HG03432 (cell line): ENCODE results near the gene ANAPC10.

Experiments
- ATAC-seq: cut with Tn5 transposase; IDR thresholded peaks from one replicate; pipeline ENCODE4 v1.9.1; 2021; ENCODE audit warnings: mild to moderate bottlenecking, moderate library complexity; ENCODE audit not compliant: unreplicated experiment

The ANAPC10 gene

DNA sequence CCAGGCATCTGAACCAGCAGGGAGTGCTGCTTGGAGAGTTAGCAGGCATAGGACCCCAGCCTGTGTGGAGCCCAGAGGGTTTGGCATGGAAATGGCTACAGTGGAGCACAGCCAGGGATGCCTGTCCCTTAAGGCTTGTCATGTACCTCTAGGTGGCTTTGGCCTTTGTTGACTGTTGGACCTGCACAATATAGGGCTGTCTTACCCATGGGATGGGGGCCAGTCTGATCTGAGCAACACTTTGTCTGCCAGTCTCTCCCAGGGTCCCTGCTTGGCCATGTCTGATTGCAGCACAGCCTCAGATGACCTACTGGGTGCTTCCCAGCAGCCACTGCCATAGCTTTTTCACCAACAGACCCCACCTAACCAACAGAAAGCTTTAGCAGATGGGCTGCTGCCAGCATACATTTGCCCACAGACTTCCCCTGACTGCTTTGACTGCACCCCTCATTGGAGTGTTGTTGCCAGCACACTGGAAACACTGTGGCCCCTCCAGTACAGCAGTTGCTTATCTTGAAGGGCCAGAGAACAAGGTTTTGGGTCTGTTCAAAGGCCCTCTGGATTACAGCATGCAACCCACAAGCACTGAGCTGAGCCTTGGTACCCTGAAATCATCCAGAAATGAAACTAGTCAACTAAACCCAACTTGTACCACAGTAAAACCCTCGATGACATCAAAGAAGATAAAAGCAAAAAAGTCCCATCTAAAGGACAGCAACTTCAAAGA, 22.1 kb downstream of the ANAPC10 start:
- ATAC-seq = peak; percentile 57

DNA sequence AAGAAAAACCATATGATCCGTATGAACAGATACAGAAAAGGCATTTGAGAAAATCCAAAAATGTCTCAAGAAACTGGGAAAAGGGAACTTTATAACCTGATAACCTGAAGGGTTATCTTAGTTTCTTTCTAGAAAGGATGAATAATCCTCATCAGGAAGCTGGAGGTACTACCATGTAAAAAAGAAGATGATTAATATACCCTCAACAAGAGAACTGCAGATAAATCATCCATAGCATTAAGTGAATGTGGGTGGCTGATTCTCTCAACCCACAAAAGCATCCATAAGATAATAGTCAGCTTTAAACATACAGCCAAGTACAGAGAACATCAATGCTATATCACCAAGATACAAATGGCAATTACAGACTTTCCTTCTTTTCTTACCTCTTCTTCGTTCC, 26.4 kb downstream of the ANAPC10 start:
- no peak for ATAC-seq

DNA sequence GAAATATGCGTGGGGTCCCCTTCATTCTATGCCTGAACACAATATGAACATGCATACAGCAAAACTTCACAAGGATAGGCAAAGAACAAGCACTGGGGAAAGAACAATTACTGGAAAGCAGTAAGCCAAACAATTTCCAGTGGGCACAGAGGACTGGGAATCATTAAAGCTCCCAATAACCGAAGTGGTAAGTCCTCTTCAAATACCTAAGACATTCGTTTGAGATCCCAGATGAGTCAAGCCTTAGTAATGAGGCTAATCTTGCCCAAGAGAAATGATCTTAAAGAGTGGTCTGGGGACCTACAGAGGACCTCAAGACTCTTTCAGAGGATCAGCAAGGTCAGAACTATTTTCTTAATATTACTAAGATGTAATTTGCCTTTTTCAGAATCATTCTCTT, 28.6 kb downstream of the ANAPC10 start:
- ATAC-seq = no peak

DNA sequence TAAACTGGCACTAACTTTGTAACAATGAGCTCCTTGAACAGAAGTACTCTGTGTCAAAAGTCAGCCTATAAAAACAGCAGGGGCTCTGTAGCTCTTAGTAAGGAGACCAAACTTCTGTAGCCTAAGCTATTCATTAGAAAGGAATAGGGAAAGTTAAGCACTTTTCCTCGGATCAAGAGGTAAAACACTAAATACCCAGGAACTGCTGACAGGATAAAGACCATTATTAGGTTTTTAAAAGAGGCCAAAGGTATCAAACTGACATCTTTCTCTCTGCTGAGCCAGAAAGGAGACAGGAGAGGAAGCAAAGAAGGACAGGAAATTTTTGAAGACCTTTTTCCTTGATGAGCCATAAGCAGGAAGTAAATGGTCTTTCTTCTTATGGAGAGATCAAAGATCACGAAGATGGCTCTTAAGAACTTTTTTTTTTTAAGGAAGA, 31.9 kb downstream of the ANAPC10 start:
- no peak for ATAC-seq

DNA sequence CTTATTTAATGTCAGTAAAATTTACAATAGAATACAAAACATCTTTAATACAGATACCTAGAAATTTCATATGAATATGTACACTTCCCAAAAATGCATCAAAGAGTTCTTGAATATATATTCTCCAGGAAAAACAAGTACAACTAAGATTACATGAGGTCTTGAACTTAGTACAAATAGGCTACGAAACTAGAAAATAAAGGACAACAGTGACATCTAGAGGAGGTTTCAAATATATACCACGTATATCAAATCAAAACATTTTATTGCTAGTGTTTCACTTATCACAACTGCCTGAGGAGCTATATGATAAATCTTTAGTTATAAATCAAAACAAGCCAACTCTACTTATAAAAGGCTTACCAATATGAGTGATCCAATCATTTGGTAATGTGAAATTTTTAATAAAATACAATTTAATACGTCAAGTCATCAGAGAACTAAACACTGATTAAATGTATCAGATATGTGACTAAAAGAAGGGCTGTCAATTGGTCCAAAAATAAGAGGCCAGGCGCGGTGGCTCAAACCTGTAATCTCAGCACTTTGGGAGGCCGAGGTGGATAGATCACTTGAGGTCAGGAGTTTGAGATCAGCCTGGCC, 36.6 kb downstream of the ANAPC10 start:
- peak; percentile 82 for ATAC-seq

DNA sequence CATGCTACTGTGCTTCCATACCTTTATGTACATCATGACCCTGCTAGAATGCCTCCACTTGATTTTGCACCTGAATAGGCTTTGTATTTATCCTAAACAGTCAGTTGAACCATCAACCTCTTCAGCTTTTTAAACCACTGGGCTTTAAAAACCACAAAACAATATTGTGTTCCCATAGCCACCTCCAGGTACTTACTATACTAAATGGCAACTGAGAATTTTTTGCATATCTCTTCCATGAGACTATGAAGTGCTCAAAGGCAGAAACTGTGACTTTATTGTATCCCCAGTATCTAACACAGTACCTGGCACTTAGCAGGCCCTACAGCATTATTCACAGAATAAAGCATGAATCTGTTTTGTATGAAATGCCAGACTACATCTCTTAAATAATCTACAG, 39.7 kb downstream of the ANAPC10 start:
- no peak for ATAC-seq

DNA sequence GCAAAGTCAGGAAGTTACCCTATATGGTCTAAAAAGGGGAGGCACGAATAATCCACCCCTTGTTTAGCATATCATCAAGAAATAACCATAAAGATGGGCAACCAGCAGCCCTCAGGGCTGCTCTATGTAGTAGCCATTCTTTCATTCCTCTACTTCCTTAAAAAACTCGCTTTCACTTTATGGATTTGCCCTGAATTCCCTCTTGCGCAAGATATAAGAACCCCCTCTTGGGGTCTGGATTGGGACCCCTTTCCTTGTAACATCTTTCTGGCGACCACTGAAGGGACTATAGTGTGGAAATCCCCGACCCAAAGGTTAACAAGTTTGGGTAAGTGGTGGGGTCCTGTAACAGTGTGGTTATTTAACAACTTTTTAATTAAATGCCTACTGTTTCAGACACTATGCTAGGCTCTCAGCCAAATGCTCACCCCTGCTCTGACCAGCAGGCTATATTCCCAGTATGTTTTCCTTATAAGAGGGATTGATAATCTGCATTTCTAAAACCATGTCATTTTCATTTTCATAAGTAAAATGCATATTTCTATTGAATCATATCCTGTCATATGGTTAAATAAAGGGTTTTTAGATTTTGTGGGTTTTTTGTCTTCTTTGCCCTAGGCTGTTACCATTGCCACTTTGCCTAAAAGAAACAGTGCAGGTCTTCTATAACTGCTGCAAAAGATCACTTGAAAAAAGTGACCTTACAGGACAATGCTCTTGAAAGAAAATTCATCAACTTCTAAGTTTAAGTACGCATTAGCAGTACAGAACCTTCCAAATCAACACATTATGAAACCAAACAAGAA, 41.5 kb downstream of the ANAPC10 start:
- no peak for ATAC-seq

DNA sequence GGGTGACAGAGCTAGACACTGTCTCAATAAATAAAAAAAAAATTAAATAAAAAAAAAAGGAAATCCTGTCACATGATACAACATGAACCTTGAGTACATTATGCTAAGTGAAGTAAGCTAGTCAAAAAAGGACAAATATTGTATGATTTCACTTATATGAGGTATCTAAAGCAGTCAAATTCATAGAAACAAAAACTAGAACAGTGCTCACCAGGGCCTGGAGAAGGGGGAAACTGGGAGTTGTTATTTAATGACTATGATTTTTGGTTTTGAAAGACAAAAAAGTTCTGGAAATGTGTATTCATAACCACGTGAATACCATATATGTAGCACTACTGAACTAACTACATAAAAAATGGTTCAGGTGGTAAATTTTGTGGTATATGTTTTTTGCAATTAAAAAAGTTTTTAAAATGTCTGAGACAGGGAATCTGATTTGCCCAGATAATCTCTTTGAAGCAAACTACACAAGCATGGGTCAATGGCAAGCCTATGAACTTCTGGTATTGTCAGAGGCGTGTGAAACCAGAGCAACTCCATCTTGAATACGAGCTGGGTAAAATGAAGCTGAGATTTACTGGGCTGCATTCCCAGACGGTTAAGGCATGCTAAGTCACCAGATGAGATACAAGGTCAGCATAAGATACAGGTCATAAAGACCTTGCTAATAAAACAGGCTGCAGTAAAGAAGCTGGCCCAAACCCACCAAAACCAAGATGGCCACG, 42.3 kb downstream of the ANAPC10 start:
- no peak for ATAC-seq

DNA sequence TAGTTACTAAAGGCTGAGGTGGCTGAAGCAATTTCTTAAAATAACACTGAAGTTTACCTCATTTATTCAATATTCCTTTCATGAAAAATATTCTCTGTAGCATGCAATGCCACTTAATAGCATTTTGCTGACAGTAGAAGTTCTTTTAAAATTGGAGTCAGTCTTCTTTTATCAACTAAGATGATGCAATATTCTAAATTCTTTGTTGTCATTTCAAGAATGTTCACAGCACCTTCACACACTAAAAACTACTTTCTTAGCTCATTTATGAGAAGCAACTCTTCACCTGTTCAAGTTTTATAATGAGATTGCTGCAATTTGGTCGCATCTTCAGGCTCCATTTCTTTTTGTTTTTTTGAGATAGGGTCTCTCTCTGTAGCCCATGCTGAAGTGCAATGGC, 48.8 kb downstream of the ANAPC10 start:
- ATAC-seq = no peak

DNA sequence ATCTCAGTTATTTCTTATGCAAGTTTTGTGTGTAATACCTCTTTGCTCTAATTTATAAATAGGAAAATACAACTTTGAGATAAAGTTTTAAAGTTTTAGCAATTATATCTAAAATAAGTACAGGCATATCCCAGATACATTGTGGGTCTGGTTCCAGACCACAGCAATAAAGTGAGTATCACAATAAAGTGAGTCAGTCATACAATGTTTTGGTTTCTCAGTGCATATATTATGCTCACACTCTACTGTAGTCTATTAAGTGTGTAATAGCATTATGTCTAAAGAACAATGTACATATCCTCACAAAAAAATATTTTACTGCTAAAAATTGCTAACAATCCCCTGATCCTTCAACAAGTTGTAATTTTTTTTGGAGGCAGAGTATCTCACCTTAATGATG, 49.2 kb downstream of the ANAPC10 start:
- ATAC-seq = no peak

DNA sequence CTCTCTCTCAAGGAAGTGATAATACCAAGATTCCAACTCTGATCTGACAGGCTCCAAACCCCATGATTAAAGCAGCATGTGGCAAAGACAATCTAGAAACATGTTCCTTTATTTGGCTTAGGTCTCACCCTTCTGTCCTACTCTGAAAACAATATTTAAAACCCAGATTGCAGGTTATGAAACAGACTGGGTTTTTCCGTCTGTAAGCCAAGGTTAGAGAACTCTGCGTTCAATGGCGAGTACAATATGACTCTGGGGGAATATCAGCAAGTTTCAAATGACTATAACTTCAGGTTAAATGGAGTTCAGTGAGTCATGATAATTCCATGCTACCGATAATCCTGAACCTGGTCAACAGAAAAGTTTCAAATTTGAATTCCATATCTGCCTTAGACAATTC, 50.8 kb downstream of the ANAPC10 start:
- ATAC-seq = peak; percentile 82

DNA sequence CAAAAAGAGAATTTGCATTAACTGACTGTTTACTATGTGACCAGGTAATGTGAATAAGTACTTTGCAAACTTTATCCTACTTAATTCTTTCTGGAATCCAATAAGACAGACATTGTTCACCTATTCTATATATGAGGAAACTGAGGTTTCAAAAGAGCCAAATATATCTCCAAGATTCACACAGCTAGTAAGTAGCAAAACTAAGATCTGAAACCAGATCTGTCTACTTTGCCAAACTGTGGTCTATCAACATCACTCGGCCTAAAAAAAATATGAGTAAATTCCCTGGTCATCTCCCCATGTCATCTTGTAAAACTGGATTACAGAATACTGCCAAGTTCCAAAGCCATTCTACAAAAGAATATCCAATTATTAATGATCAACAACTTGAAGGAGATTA, 52.8 kb downstream of the ANAPC10 start:
- peak; percentile 41 for ATAC-seq

DNA sequence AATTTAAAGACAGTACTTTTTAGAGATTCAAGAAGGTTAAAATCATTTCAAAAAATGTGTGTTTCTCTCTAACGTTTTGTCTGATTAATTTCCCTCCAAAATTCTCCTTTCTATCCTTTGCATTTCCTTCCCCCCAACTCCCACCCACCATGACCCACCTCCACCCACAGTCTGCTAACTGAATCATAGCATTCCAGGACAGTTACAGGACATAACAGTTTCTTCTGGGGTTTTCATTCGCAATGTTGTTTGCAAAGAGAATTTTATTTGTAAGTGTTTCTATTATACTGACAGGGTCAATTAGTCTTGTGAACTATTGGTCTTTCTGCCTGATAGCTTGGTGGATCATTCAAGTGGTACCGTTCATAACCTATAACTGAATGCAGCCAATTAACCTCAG, 53.7 kb downstream of the ANAPC10 start:
- ATAC-seq = no peak

DNA sequence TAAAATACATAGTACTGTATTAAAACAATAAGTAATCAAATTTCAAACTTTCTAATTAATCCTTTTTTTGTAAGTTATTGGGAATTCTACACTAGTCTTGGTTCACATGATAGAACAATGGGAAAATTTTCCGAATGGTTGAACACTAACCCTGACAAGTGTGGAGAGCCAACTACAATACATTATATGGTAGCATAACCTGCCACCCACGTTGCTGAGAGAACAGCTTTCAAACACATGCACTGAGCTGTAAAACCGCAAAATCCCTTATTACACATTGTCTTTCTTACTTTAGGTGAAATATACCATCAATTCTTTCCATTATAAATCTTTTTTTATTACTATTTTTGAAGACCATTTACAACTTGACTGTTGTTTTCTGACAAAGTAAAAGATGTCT, 54.7 kb downstream of the ANAPC10 start:
- ATAC-seq = no peak

DNA sequence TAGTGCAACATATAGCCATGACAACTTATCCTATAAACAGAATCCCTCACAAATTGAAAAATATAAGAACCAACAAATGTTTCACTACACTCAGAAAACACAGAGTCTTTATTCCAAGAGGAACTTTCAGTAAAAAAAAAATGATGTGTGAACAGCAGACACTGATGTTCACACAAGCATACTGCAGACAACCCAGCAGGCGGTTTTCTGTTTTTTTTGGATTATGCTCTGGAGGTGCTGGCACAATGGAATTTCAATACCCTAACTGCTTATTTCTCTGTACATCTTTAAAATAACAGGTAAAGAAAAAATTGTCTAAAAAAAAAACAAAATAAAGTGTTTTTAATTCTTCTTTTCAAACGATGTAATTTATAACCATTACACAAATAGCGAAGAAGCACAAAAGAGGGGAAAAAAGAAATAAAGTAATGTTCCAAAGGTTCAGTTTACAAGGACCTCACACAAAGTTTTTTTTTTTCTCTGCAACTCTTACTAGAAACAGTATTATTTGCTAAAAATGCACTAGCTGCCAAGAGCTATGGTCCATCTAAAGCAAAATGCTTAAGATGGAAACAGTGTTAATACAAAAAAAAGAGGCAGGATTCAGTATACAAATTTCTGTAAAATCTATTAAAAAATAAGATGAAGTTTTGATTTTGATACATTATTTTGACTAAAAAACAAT, 55.3 kb downstream of the ANAPC10 start:
- no peak for ATAC-seq

DNA sequence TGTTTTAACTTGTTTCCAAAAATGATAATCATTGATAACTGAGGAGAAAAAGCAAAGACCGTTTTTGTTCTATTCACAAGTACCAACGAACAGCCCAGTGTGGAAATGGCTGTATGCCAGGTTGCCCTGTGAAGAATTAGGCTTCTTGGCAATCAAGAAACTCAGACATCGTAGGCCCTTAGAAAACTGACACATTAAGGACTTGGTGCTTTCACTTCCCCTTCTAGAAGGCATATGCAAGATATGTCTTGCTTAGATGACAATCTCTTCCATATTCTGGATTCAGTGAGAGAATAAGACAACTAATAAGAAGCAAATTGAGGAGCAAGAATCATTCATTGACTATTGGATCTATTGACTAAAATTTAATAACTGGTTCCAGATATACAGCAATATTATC, 56.6 kb downstream of the ANAPC10 start:
- ATAC-seq = peak; percentile 98

DNA sequence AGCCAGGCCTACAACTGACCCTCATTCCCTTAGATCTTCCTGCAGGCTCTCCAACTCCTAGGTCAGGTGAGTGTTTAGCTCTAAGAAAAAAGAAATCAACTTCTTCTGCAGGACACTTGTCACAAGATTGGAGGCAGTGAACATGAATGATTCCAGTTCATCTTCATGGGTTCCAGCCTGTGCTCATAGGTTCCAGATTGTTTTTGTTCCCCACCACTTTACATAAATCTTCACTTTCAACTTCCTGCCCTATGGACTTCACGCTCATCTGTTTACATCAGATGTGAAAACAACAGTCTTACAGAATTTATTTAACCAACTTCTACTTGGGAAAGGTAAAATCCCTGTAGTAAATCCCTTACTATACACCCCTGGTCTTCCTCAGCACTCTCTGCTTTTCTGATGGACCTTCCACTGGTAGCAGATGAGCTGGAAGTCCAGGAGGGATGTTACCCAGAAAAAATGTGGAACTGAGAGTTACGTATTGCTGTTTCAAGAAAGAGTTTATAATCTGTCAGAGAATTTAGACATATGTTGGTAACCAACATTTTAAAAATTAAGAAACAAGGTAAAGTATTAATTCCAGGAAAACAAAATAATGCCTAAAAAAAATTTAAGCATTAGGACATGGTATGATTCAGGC, 62.4 kb downstream of the ANAPC10 start:
- no peak for ATAC-seq

DNA sequence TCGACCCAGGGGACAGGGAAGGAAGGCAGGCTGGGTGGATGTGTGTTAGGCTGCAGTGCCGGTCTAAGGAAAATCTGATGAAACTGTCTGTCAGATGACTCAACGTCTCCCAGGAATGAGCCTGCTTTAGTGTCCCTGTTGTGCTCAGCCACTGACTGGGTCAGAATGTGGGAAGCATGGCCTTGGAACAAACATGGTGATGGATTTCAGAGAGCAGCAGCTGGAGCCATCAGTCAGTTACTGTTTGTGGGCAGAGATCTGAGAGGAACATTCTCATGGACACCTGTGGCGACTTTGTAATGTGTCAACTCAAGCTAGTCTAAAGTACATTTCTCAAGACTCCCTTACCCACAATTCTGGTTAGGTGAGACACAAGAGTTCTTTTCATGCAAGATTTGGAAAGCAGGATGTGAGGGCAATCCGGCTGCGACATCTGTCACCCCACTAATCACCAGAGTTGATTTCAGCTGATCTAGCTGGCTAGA, 63.2 kb downstream of the ANAPC10 start:
- no peak for ATAC-seq

DNA sequence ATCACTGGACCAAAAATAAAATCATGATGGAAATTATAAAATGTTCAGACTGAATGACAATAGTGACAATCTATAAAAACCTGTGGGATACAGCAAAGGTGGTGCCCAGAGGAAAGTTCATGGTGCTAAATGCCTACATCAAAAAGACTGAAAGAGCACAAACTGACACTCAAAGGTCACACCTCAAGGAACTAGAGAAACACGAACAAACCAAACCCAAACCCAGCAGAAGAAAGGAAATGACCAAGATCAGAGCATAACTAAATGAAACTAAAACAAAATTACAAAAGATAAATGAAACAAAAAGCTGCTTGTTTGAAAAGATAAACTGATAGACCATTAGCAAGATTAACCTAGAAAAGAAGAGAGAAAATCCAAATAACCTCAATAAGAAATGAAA, 78.7 kb downstream of the ANAPC10 start:
- ATAC-seq = peak; percentile 73

DNA sequence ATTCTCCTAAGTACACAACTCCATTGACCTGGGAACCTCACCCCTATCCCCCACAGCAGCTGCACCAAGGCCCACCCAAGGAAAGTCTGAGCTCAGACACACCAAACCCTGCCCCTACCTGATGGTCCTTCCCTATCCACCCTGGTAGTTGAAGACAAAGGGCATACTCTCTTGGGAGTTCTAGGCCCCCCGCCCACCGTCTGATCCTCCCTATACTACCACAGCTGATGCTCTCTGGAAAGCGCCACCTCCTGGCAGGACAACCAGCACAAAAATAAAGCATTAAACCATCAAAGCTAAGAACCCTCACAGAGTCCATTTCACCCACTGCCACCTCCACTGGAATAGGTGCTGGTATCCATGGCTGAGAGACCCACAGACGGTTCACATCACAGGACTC, 83.6 kb downstream of the ANAPC10 start:
- ATAC-seq = no peak
